Measurements from ENCODE around the gene TSPAN9.

Gene TSPAN9

GRCh38 chr12:3125674-3126073 is 48.5 kb downstream of the TSPAN9 start:
- in situ Hi-C loops (cut with HindIII; ENCODE audit: low sequenced_read_pairs) = no loop called here
- TF ChIP-seq CTCF (IDR thresholded peaks at IDR 0.05; ENCODE audit: low read depth, low read length, missing control alignments) = no peak
- no peak overlapping the region for H3K4me3 ChIP-seq (ENCODE audit: low read depth, low read length)
- no peak for DNase-seq (ENCODE audit: low read depth)

GRCh38 chr12:3127832-3128231 is 50.7 kb downstream of the TSPAN9 start:
- in situ Hi-C loops (cut with HindIII; ENCODE audit: low sequenced_read_pairs) = no loop called here
- no peak for DNase-seq (ENCODE audit: low read depth)
- no peak for TF ChIP-seq CTCF (IDR thresholded peaks at IDR 0.05; ENCODE audit: low read depth, low read length, missing control alignments)
- no peak overlapping the region for H3K4me3 ChIP-seq (ENCODE audit: low read depth, low read length)

- H3K4me3 ChIP-seq (ENCODE audit: low read depth, low read length) = no peak overlapping the region
- DNase-seq (ENCODE audit: low read depth) = no peak
- in situ Hi-C loops (cut with HindIII; ENCODE audit: low sequenced_read_pairs) = no loop called here
- no peak for TF ChIP-seq CTCF (IDR thresholded peaks at IDR 0.05; ENCODE audit: low read depth, low read length, missing control alignments)
Observed at GRCh38 chr12:3128498-3129293, 51.5 kb downstream of the TSPAN9 start.

GRCh38 chr12:3129301-3130056 is 52.3 kb downstream of the TSPAN9 start:
- no peak for TF ChIP-seq CTCF (IDR thresholded peaks at IDR 0.05; ENCODE audit: low read depth, low read length, missing control alignments)
- peak; percentile 91 for DNase-seq (ENCODE audit: low read depth)
- in situ Hi-C loops (cut with HindIII; ENCODE audit: low sequenced_read_pairs) = loop anchor here (5.0 kb wide), 3 partner anchors 57 to 148 kb away; no protein-coding TSS in a partner anchor
- no peak overlapping the region for H3K4me3 ChIP-seq (ENCODE audit: low read depth, low read length)

GRCh38 chr12:3130057-3130830 is 53.1 kb downstream of the TSPAN9 start:
- no peak overlapping the region for H3K4me3 ChIP-seq (ENCODE audit: low read depth, low read length)
- TF ChIP-seq CTCF (IDR thresholded peaks at IDR 0.05; ENCODE audit: low read depth, low read length, missing control alignments) = no peak
- in situ Hi-C loops (cut with HindIII; ENCODE audit: low sequenced_read_pairs) = loop anchor here (5.0 kb wide), 3 partner anchors 58 to 147 kb away; no protein-coding TSS in a partner anchor
- no peak for DNase-seq (ENCODE audit: low read depth)

- H3K4me3 ChIP-seq (ENCODE audit: low read depth, low read length) = no peak overlapping the region
- TF ChIP-seq CTCF (IDR thresholded peaks at IDR 0.05; ENCODE audit: low read depth, low read length, missing control alignments) = no peak
- no peak for DNase-seq (ENCODE audit: low read depth)
- in situ Hi-C loops (cut with HindIII; ENCODE audit: low sequenced_read_pairs) = loop anchor here (5.0 kb wide), 3 partner anchors 59 to 146 kb away; no protein-coding TSS in a partner anchor
Observed at GRCh38 chr12:3131129-3131528, 54.0 kb downstream of the TSPAN9 start.
